A673 (cell line): ENCODE data around the gene NCKIPSD.

ENCODE experiments used
- EZH2 ChIP-seq: fragments of 200-600 bp; sonication (generic); IDR thresholded peaks from 2 replicates; pipeline ENCODE4 v1.6.1; 2017; ENCODE audit warnings: borderline replicate concordance, low read depth, mild to moderate bottlenecking, mixed read lengths, antibody characterized with exemption, low read length; ENCODE audit not compliant: poor library complexity, severe bottlenecking
- TF ChIP-seq, protein P1 (sequence below): fragments of 300-800, 200-600 bp; sonication (generic); conservative IDR thresholded peaks from 2 replicates; pipeline ENCODE4 v1.5.1; 2017; ENCODE audit warnings: low read depth, mild to moderate bottlenecking, antibody characterized with exemption, low read length, moderate library complexity, mixed read lengths

- TF ChIP-seq, protein P1, sequence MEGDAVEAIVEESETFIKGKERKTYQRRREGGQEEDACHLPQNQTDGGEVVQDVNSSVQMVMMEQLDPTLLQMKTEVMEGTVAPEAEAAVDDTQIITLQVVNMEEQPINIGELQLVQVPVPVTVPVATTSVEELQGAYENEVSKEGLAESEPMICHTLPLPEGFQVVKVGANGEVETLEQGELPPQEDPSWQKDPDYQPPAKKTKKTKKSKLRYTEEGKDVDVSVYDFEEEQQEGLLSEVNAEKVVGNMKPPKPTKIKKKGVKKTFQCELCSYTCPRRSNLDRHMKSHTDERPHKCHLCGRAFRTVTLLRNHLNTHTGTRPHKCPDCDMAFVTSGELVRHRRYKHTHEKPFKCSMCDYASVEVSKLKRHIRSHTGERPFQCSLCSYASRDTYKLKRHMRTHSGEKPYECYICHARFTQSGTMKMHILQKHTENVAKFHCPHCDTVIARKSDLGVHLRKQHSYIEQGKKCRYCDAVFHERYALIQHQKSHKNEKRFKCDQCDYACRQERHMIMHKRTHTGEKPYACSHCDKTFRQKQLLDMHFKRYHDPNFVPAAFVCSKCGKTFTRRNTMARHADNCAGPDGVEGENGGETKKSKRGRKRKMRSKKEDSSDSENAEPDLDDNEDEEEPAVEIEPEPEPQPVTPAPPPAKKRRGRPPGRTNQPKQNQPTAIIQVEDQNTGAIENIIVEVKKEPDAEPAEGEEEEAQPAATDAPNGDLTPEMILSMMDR, result no peak
- TF ChIP-seq EZH2, result no peak
Observed at GRCh38 chr3:48625600-48625999, 60.1 kb downstream of the NCKIPSD start.
